CD8-positive, alpha-beta memory T cell (primary cell): Measurements from ENCODE around the gene SLC39A12. TPM values are rescaled to one million over a fixed set of nuclear protein-coding genes. Genes with fewer than 3 reads are reported as not detected.

Experiments
- CTCF ChIA-PET: fragments of 350-600 bp; sonication (Branson Sonifier 250); formaldehyde crosslinking; loops from one replicate; lab custom pipeline; 2021; ENCODE audit warnings: antibody characterized with exemption; lab: Charles Lee
- POLR2A ChIA-PET: fragments of 350-600 bp; sonication (Branson Sonifier 250); formaldehyde crosslinking; loops from one replicate; lab custom pipeline; 2021; ENCODE audit warnings: antibody characterized with exemption; lab: Charles Lee
- DNase-seq, 5 donors: peaks; one replicate each; pipeline versions ENCODE4 v3.0.0 to v3.0.0-alpha.2; 2020 to 2022; ENCODE audit warnings: mixed read lengths in 1 of 5
- H3K27ac ChIP-seq: one replicate; pipeline ENCODE4 v1.7.0; 2013; ENCODE audit warnings: low read depth, mild to moderate bottlenecking, low read length, moderate library complexity
- H3K27me3 ChIP-seq: 2 replicates; pipeline ENCODE4 v1.7.0; 2013; ENCODE audit warnings: low read length, mild to moderate bottlenecking; ENCODE audit not compliant: insufficient read depth, poor library complexity, severe bottlenecking
- H3K36me3 ChIP-seq: 2 replicates; pipeline ENCODE4 v1.7.0; 2013; ENCODE audit warnings: mild to moderate bottlenecking, low read length, moderate library complexity; ENCODE audit not compliant: insufficient read depth
- H3K4me1 ChIP-seq: 2 replicates; pipeline ENCODE4 v1.7.0; 2013; ENCODE audit warnings: mild to moderate bottlenecking, low read length, moderate library complexity; ENCODE audit not compliant: insufficient read depth
- H3K4me3 ChIP-seq: 2 replicates; pipeline ENCODE4 v1.7.0; 2013; ENCODE audit warnings: mild to moderate bottlenecking, low read length
- H3K9me3 ChIP-seq: 2 replicates; pipeline ENCODE4 v1.7.0; 2013; ENCODE audit warnings: mild to moderate bottlenecking, low read length
- H3K27ac Mint-ChIP-seq, 8 donors: one replicate each; pipeline ENCODE4 v1.8.0; 2020 to 2021; ENCODE audit warnings: mixed read lengths in 8 of 8, mild to moderate bottlenecking in 6 of 8, inconsistent platforms in 3 of 8, moderate library complexity in 3 of 8
- H3K27me3 Mint-ChIP-seq, 2 donors: one replicate each; pipeline ENCODE4 v1.8.0; 2020 to 2021; ENCODE audit warnings: mixed read lengths in 2 of 2, mild to moderate bottlenecking in 1 of 2, moderate library complexity in 1 of 2
- H3K36me3 Mint-ChIP-seq, 3 donors: one replicate each; pipeline ENCODE4 v1.8.0; 2020 to 2021; ENCODE audit warnings: mixed read lengths in 3 of 3, inconsistent platforms in 1 of 3, mild to moderate bottlenecking in 1 of 3
- H3K4me1 Mint-ChIP-seq, 3 donors: one replicate each; pipeline ENCODE4 v1.8.0; 2020 to 2021; ENCODE audit warnings: mixed read lengths in 3 of 3, inconsistent platforms in 1 of 3, mild to moderate bottlenecking in 1 of 3
- H3K4me3 Mint-ChIP-seq, 7 donors: one replicate each; pipeline ENCODE4 v1.8.0; 2020 to 2021; ENCODE audit warnings: mixed read lengths in 7 of 7, mild to moderate bottlenecking in 6 of 7, moderate library complexity in 4 of 7, inconsistent platforms in 2 of 7
- H3K9me3 Mint-ChIP-seq, 5 donors: one replicate each; pipeline ENCODE4 v1.8.0; 2020 to 2022; ENCODE audit warnings: mixed read lengths in 5 of 5, mild to moderate bottlenecking in 3 of 5, moderate library complexity in 2 of 5, inconsistent platforms in 1 of 5
- polyA plus RNA-seq: library from polyadenylated mRNA; unstranded; fragments of 300-500 nt; fragmentation: Illumina TruSeq; gene quantifications from one replicate; pipeline ENCODE4 v1.2.3, GENCODE V29; 2021
- total RNA-seq, 2 experiments: library from RNA; stranded (reverse); gene quantifications; one replicate each; pipeline ENCODE4 v1.2.3, GENCODE V29; 2021

SLC39A12 gene
- total and polyA plus RNA-seq, 3 experiments from 2014 or later = not detected

- no peak for DNase-seq
- Mint-ChIP-seq H3K27me3 (peaks cover 0 to 5% of the 10 kb centered on the region in 2 donors), H3K4me3 (no peak overlapping the region), H3K36me3 (no peaks in the 10 kb centered on the region), H3K9me3 (peaks cover 0 to 1% (median 0%) of the 10 kb centered on the region in 5 donors), H3K27ac (no peak overlapping the region), H3K4me1 (no peaks in the 10 kb centered on the region)
- Histone ChIP-seq H3K36me3 (no peaks in the 10 kb centered on the region), H3K27ac (no peak overlapping the region), H3K27me3 (no peaks in the 10 kb centered on the region), H3K9me3 (no peaks in the 10 kb centered on the region), H3K4me1 (no peaks in the 10 kb centered on the region), H3K4me3 (no peak overlapping the region)
- ChIA-PET POLR2A (no interaction called here), CTCF (no interaction called here)
Observed at GRCh38 chr10:18079665-18080295, 128.1 kb downstream of the SLC39A12 start.

GRCh38 chr10:18082381-18082780 lies 130.7 kb downstream of the SLC39A12 start:
- peaks cover 0 to 5% of the 10 kb centered on the region in 2 donors for H3K27me3 Mint-ChIP-seq
- H3K4me1 ChIP-seq = no peaks in the 10 kb centered on the region
- H3K36me3 ChIP-seq = no peaks in the 10 kb centered on the region
- POLR2A ChIA-PET = no interaction called here
- peaks cover 0 to 5% (median 0%) of the 10 kb centered on the region in 5 donors for H3K9me3 Mint-ChIP-seq
- H3K27ac Mint-ChIP-seq = no peak overlapping the region
- no peaks in the 10 kb centered on the region for H3K4me1 Mint-ChIP-seq
- H3K36me3 Mint-ChIP-seq = no peaks in the 10 kb centered on the region
- no peak overlapping the region for H3K4me3 ChIP-seq
- H3K9me3 ChIP-seq = no peaks in the 10 kb centered on the region
- no peak overlapping the region for H3K27ac ChIP-seq
- H3K4me3 Mint-ChIP-seq = no peak overlapping the region
- no peaks in the 10 kb centered on the region for H3K27me3 ChIP-seq
- DNase-seq = no peak
- CTCF ChIA-PET = no interaction called here

- no peaks in the 10 kb centered on the region for H3K9me3 ChIP-seq
- no peaks in the 10 kb centered on the region for H3K36me3 ChIP-seq
- H3K4me3 Mint-ChIP-seq = no peak overlapping the region
- no peak for DNase-seq
- H3K4me1 ChIP-seq = no peaks in the 10 kb centered on the region
- H3K36me3 Mint-ChIP-seq = no peaks in the 10 kb centered on the region
- H3K27me3 ChIP-seq = no peaks in the 10 kb centered on the region
- peaks cover 0 to 2% of the 10 kb centered on the region in 2 donors for H3K27me3 Mint-ChIP-seq
- no peak overlapping the region for H3K4me3 ChIP-seq
- CTCF ChIA-PET = no interaction called here
- H3K27ac ChIP-seq = no peak overlapping the region
- H3K9me3 Mint-ChIP-seq = peaks cover 0 to 5% (median 1%) of the 10 kb centered on the region in 5 donors
- H3K4me1 Mint-ChIP-seq = no peaks in the 10 kb centered on the region
- POLR2A ChIA-PET = no interaction called here
- no peak overlapping the region for H3K27ac Mint-ChIP-seq
Observed at GRCh38 chr10:18085855-18086254, 134.1 kb downstream of the SLC39A12 start.

GRCh38 chr10:18086746-18087145 lies 135.0 kb downstream of the SLC39A12 start:
- Mint-ChIP-seq H3K27ac (no peak overlapping the region), H3K4me1 (no peaks in the 10 kb centered on the region), H3K4me3 (no peak overlapping the region), H3K27me3 (peaks cover 0 to 2% of the 10 kb centered on the region in 2 donors), H3K36me3 (no peaks in the 10 kb centered on the region), H3K9me3 (peaks cover 0 to 5% (median 1%) of the 10 kb centered on the region in 5 donors)
- no peaks in the 10 kb centered on the region for H3K9me3 ChIP-seq
- no peaks in the 10 kb centered on the region for H3K4me1 ChIP-seq
- DNase-seq = no peak
- no peak overlapping the region for H3K27ac ChIP-seq
- ChIA-PET CTCF (no interaction called here), POLR2A (no interaction called here)
- no peak overlapping the region for H3K4me3 ChIP-seq
- H3K36me3 ChIP-seq = no peaks in the 10 kb centered on the region
- H3K27me3 ChIP-seq = no peaks in the 10 kb centered on the region

- no peak overlapping the region for H3K4me3 ChIP-seq
- no peaks in the 10 kb centered on the region for H3K27me3 ChIP-seq
- H3K27ac ChIP-seq = no peak overlapping the region
- CTCF ChIA-PET = no interaction called here
- no peaks in the 10 kb centered on the region for H3K9me3 ChIP-seq
- no peak for DNase-seq
- POLR2A ChIA-PET = no interaction called here
- no peaks in the 10 kb centered on the region for H3K36me3 Mint-ChIP-seq
- H3K36me3 ChIP-seq = no peaks in the 10 kb centered on the region
- peaks cover 0 to 2% of the 10 kb centered on the region in 2 donors for H3K27me3 Mint-ChIP-seq
- peaks cover 0 to 5% (median 1%) of the 10 kb centered on the region in 5 donors for H3K9me3 Mint-ChIP-seq
- no peak overlapping the region for H3K4me3 Mint-ChIP-seq
- no peak overlapping the region for H3K27ac Mint-ChIP-seq
- H3K4me1 ChIP-seq = no peaks in the 10 kb centered on the region
- H3K4me1 Mint-ChIP-seq = no peaks in the 10 kb centered on the region
Observed at GRCh38 chr10:18087355-18087754, 135.6 kb downstream of the SLC39A12 start.

Other genes with a start within 250 kb of the SLC39A12 start
- under 1 TPM; 0.09 to 0.11 TPM for gene TMEM236, start 199.7 kb upstream of the SLC39A12 start, total RNA-seq
- gene TMEM236, start 199.7 kb upstream of the SLC39A12 start, polyA plus RNA-seq = not detected
- gene MRC1, start 142.6 kb upstream of the SLC39A12 start, total RNA-seq = 1 to 10 TPM; 1.4 TPM
- gene MRC1, start 142.6 kb upstream of the SLC39A12 start, polyA plus RNA-seq = not detected
- not detected for gene CACNB2, start 188.5 kb downstream of the SLC39A12 start, total RNA-seq
- gene CACNB2, start 188.5 kb downstream of the SLC39A12 start, polyA plus RNA-seq = 0.14 TPM